Measurements from ENCODE around the gene KIAA1191. TPM values are rescaled to one million over a fixed set of nuclear protein-coding genes. Genes with fewer than 3 reads are reported as not detected.

Gene KIAA1191
- total and polyA plus RNA-seq, 9 of the 15 experiments (the other 6 are each of a cell fraction or from before 2014, with no cell fraction given), result 31.0 to 80.2 (median 45.7) TPM

GRCh38 chr5:176337913-176338312 is 23.7 kb downstream of the KIAA1191 start:
- ChIA-PET CTCF (ENCODE audit: low intra/inter-chr PET ratio) (no interaction called here), POLR2A (no interaction called here)
- Histone ChIP-seq H3K36me3 (ENCODE audit: control insufficient read depth, insufficient read depth, low read length) (peaks cover 50% of the 10 kb centered on the region), H3K4me2 (ENCODE audit: insufficient read depth, low read length) (no peak overlapping the region), H3K27me3 (ENCODE audit: control insufficient read depth in 2 of 2, insufficient read depth in 2 of 2, low read length in 2 of 2) (no peaks in the 10 kb centered on the region), H4K20me1 (replicated peaks; ENCODE audit: control insufficient read depth, insufficient read depth, low read length) (no peaks in the 10 kb centered on the region), H3K4me3 (no peak overlapping the region), H3K9me3 (replicated peaks; ENCODE audit: control insufficient read depth, insufficient read depth, low read depth, low read length) (no peaks in the 10 kb centered on the region), H3K79me2 (ENCODE audit: control insufficient read depth, insufficient read depth, low read length) (no peaks in the 10 kb centered on the region), H3K4me1 (replicated peaks in 1 of 2; ENCODE audit: control insufficient read depth in 2 of 2, insufficient read depth in 2 of 2, low read length in 2 of 2) (peaks cover 4 to 9% of the 10 kb centered on the region in 2 experiments; a peak in 4 of 5 replicates), H3K27ac (ENCODE audit: extremely low read depth, low read depth, low read length) (no peak overlapping the region), H2AFZ (ENCODE audit: low read depth, low read length) (no peak overlapping the region), H3K9ac (ENCODE audit: insufficient read depth in 1 of 2, low read depth in 2 of 2, low read length in 2 of 2) (no peak overlapping the region), H3K9me1 (ENCODE audit: control insufficient read depth, insufficient read depth, low read length) (peaks cover 4% of the 10 kb centered on the region)
- no TSS peak for BruUV-seq (replicated peaks)
- intact Hi-C loops (cut with micrococcal nuclease) (no loop called here), in situ Hi-C loops (cut with MboI) (no loop called here)
- no peak for FAIRE-seq
- DNase-seq (ENCODE audit: extremely low read depth in 1 of 4, low spot score in 3 of 4), result no peak
- no peak for ATAC-seq
- TF ChIP-seq ATF6 (CRISPR knock-in tag; IDR thresholded peaks at IDR 0.05) (no peak), GTF2F1 (IDR thresholded peaks at IDR 0.05; ENCODE audit: low read depth, low read length) (no peak), STAT5A (IDR thresholded peaks at IDR 0.05; ENCODE audit: borderline replicate concordance, low read length) (no peak), PURB (CRISPR knock-in tag; IDR thresholded peaks at IDR 0.05; ENCODE audit: low read depth) (no peak)
- WGBS (ENCODE audit: insufficient coverage, low coverage, missing lambda C conversion rate), result 38% methylated on average over 1 of the region's 1 CpG
